GM21723 (cell line): Measurements from ENCODE around the gene ATAD3A.

Experiments
- ATAC-seq: cut with Tn5 transposase; IDR thresholded peaks from one replicate; pipeline ENCODE4 v1.9.1; 2021; ENCODE audit warnings: mild to moderate bottlenecking, moderate library complexity; ENCODE audit not compliant: unreplicated experiment

ATAD3A gene

DNA sequence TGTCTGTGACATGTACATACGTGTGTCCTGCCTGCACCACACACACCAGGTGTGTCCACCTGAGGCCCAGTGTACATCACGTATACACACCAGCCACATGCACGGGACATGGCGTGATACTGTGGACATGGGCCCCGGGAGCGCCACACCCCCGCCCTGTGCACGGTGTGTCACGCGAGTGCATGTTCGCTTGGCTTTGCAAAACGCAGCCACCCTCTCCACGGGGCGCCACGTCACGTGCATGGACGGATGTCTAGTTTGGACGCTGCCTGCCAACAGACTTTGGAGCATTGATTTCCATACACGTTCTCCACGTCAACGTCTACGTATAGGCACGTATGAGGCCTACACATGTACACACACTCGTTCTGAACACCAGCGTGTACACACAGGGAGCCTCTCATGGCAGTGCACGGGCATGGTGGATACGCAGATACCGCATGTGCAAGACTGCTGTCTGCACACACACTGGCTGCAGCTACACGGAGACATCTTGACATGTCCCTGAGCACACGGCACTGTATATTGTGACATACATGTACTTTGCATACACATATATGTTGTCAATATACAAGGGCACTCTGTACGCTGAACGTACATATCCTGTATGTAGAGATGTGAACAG, 25.8 kb downstream of the ATAD3A start:
- no peak for ATAC-seq

DNA sequence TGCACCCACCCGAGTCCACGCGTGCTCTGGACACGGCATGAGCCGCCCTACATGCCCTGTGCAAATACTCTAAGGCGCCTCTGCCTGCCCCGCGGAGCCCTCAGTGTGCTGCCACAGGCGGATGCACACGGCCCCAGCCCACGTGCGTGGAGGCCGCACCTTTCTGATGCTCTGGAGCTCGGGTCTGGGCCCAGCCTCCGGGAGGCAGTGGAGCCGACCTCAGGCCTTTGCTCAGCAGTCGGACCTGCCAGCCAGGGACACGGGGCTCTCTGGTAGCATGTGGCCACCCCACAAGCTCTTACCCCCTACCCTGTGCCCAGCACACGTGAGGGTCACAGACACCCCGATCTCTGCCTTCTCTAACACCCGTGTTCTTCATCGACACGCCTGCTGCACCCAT, 26.4 kb downstream of the ATAD3A start:
- ATAC-seq = no peak

DNA sequence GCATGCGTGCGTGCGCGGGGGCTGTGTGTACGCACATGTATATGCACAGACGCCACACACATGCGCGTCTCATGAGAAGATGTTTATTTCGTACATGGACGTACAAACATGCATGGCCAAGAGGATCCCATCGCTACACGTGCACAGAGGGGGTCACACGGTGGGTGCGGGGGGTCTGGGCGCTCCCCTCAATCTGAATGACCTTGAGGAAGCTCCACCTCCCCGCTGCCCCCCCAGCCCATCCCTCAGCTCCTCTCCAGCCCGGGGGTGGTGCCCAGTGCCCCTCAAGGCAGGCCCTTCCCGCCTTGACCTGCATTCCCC, 27.0 kb downstream of the ATAD3A start:
- ATAC-seq = no peak

- ATAC-seq = no peak
Observed at GRCh38 chr1:1539310-1540089, 27.5 kb downstream of the ATAD3A start.

DNA sequence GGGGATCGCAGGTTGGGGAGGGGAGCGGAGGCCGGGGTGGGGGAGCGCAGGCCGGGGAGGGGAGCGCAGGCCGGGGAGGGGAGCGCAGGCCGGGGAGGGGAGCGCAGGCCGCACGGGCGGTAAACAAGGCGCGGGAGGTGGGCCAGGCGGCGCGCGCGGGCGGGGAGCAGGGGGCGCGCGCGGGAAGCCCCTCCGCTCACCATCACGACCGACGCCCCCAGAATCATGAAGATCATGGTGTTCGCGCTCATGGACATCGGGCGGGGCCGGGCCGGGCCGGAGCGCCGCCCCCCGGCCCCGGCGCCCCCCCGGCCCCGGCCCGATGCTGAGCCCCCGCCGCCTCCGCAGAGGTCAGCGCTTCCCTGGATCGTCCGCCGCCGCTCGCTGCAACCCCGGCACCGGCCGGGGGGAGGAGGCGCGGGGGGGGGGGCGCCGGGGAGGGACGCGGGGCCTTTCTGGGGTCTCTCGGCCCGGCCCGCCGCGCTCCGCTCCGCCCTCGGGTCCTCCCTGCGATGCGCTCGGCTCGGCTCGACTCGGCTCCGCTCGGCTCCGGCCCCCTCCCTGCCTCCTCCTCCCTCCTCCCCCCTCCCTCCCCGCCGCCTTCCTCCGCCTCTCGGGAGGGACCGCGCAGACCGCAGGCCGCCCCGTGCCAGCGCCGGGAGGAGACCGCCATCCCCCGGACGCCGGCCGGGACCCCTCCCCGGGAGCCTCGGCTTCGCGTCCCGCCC, 28.3 kb downstream of the ATAD3A start, which contains the start of gene TMEM240:
TSS of gene TMEM240 (minus strand) at position 535 of the 728 bp plus-strand sequence. CDS start at position 257, 278 bp downstream.
- no peak for ATAC-seq

DNA sequence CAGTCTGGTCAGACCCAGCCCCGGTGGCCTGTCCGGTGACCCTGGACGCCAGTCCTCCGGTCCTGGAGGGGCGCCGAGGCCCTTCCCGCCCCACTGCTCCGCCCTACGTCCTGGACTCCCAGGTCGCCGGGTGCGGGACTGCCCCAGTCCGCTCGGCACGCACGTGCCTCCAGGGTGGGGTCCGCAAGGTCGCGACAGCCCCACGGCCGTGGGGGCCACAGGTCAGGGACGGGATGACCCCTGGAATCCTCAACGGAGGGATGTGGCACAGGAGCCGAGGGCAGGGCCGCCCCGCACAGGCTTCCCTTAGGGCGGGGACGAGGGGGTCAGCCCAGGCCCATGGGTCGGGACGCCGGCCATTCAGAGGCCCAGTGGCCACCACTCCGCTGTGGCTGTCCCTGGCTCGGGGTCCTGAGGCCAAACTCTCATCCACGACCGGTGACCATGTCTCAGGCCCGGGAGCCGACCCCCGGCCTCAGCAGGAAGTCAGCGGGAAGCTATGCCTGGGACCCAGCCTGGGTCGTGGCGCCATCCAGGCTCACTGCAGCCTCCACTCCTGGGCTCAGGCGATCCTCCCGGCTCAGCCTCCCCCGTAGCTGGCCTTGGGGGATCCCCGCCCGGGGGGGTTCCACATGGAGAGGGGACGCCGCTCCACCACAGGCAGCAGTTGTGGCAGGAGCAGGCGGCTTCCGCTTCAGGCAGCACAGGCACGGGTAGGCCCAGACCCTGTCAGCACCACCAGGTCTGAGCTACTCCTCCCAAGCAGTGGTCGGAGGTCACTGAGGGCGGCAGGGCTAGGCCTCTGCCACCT, 29.1 kb downstream of the ATAD3A start:
- ATAC-seq = no peak

- no peak for ATAC-seq
Observed at GRCh38 chr1:1541956-1542765, 30.2 kb downstream of the ATAD3A start.

DNA sequence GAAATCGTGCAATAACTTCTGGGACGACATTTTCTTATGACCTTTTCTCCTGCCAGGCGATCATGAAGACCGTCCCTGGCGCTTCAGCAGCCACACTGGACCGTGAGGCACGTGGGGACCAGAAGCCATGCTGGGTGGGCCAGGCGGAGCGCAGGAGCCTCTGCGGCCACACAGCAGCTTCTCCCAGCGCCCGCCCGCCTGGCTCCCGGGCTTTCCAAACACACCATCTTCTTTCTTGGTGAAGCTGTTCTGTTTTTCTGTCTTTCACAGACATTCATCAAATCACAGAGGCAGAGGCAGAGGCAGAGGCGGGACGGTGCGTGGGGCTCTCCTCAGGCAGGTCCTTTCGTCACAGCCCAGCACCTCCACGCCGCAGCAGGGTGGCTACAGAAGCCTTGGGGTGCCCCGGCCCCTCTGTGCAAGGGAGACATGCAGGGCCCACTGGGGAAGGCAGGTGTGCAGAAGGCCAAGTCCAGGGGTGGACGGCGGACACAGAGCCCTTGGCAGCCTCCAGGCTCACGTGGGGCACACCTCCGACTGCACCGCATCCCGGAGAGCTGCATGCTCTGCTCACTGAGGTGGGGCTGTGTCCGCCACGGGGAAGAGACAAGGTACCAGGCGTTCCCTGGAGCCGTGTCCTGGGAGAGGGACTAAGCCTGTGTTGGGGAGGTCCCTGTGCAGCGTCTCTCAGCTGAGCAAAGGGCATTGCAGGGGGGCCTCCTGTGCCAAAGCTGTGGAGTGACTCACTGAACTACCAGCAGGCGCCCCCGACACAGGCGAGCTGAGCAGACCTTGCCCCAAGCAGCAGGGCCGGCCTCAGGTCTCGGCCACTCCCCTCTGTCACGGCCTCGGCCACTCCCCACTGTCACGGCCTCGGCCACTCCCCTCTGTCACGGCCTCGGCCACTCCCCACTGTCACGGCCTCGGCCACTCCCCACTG, 31.1 kb downstream of the ATAD3A start:
- ATAC-seq = no peak

DNA sequence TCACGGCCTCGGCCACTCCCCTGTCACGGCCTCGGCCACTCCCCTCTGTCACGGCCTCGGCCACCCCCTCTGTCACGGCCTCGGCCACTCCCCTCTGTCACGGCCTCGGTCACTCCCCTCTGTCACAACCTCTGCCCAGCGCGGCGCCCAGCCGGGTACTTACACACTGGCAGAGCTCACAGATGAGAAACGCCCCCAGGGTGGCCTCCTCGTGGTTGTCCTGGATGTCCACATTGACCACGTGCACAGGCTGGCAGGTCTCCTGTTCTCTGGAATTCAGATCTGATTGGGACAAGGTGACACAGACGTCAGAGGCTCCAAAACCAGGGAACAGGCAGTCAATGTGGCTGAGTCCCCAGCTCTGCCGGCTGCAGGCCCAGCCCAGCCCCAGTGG, 31.7 kb downstream of the ATAD3A start:
- no peak for ATAC-seq

DNA sequence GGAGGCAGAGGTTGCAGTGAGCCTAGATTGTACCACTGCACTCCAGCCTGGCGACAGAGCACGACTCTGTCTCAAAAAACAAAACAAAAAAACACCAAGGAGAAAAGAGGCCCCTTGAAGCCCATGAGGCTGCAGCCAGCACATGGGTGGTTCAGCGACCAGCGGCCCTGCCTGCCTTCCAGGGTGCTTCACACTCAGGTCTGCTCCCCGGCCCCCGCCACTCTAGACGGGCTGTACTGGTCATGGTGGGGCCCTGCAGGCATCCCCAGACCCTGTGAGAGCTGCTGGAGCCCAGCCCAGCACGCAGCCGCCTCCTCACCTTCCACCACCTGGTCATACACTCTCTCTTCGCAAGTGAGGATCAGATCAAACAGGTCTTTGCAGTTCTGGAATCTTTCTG, 32.6 kb downstream of the ATAD3A start:
- ATAC-seq = no peak

GRCh38 chr1:1545946-1546737, 34.2 kb downstream of the ATAD3A start:
- no peak for ATAC-seq

- ATAC-seq = no peak
Observed at GRCh38 chr1:1547011-1547410, 35.0 kb downstream of the ATAD3A start.

DNA sequence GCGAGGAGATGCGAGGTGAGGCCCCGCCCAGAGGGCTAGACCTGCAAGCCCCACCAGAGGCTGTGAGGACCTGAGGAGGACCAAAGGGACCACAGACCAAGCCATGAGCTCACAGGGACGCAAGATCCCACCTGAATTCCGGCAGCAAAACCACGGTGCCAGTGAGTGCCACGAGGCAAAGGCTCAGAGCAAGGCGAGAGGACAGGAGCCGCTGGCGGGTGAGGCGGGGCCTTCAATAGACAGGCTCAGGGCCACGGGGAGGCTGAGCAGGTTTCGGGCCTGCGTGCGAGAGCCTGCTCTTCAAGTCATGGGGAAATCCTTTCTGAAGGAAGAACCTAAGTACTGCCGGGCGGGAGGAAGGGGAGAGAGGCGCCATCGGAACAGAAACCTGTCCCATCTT, 35.5 kb downstream of the ATAD3A start:
- ATAC-seq = no peak

DNA sequence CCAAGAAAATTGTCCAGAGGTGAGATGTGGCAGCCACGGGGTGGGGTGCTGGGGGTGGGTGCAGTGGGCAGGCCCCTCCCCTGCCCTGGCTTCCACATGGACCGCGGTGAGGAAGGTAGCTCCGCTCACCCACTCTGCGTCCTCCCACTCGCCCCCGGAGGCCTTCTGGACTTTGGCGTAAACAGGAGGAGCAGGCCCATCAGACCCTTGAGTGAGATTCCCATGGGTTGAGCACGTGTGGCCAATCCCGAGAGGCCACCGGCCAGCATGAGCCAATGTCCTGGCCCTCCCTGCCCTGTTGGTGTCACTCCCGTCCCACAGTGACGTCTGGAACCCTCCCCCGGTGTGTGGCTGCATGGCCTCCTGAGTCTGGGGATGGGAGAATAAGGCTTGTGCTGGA, 36.6 kb downstream of the ATAD3A start:
- ATAC-seq = no peak

DNA sequence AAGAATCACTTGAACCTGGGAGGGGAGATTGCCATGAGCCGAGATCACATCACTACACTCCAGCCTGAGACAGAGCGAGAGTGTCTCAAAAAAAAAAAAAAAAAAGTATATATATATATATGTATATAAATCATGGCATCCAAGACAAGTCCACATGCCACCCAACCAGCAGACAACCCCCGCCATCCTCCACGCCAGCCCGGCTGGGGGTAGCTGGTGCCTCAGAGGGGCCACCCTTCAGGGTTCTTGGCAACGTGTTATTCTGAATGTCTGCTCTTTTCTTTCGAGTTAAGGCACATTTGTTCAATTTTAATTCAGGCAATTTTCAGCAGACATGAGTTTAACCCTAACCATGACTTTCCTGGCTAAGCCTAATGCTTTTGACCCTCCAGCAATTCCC, 38.1 kb downstream of the ATAD3A start:
- ATAC-seq = no peak

GRCh38 chr1:1550591-1551432, 38.9 kb downstream of the ATAD3A start:
- no peak for ATAC-seq

GRCh38 chr1:1551524-1552262, 39.7 kb downstream of the ATAD3A start:
- no peak for ATAC-seq
